ENCODE measurements around the gene TEX53.
A peak's percentile ranks its signal among the peaks of the same experiment; 100 is the strongest.

Gene TEX53

DNA sequence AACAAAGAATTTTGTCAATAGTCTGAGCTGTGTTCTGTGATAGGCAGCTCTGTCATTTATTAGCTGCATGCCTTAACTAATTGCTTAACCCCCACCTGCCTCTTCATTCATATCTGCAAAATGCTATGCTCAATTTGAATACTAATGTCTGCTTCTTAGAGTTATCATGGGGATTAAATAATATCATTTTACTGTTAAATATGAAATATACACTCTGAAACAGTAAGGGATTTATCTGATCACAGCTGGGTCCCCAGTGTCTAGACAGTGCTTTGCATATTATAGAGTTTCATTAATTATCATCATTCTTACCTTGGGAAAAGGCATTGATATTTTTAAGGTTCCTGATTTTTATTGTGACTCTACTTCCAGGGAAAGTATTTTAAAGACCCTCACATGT lies 12.4 kb upstream of the TEX53 start:
- no peak overlapping the region for H3K9ac ChIP-seq (ENCODE audit: low read length in 5 of 5)
- no peaks in the 10 kb centered on the region for H3K36me3 ChIP-seq (ENCODE audit: control insufficient read depth in 5 of 5, insufficient read depth in 5 of 5, low read length in 5 of 5)
- H3K4me3 ChIP-seq (ENCODE audit: low read depth in 1 of 5, low read length in 5 of 5) = no peak overlapping the region
- peaks cover 0 to 6% (median 0%) of the 10 kb centered on the region in 5 donors for H3K27me3 ChIP-seq (ENCODE audit: control insufficient read depth in 5 of 5, insufficient read depth in 4 of 5, low read length in 5 of 5)
- H3K9me3 ChIP-seq (ENCODE audit: control insufficient read depth in 5 of 5, low read length in 5 of 5) = peaks cover 0 to 6% (median 0%) of the 10 kb centered on the region in 5 donors
- no peak overlapping the region for H3K27ac ChIP-seq (ENCODE audit: low read depth, low read length)
- H3K4me1 ChIP-seq (ENCODE audit: control insufficient read depth in 5 of 5, insufficient read depth in 5 of 5, low read length in 5 of 5) = no peaks in the 10 kb centered on the region

DNA sequence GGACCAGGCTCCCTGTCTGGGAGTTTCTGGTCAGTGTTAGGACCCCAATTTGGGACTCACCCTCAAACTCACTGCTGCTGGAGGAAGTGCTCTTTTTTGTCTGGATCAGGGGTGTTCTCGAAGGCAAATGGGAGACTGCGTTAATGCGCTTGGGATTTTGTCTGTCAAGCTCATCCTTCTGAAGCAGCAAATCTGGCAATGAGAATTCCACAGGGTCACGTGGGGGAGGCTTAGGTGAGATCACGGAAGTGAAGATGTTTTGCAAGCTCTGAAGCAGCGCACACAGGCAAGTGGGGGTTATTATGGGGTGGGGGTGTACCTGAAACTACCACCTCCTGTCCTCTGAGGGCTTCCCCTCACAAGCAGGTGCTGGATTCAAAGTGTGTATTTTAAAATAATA lies 10.5 kb upstream of the TEX53 start:
- Histone ChIP-seq H3K27me3 (ENCODE audit: control insufficient read depth in 5 of 5, insufficient read depth in 4 of 5, low read length in 5 of 5) (peaks cover 0 to 6% (median 0%) of the 10 kb centered on the region in 5 donors), H3K4me1 (ENCODE audit: control insufficient read depth in 5 of 5, insufficient read depth in 5 of 5, low read length in 5 of 5) (no peaks in the 10 kb centered on the region), H3K4me3 (ENCODE audit: low read depth in 1 of 5, low read length in 5 of 5) (no peak overlapping the region), H3K36me3 (ENCODE audit: control insufficient read depth in 5 of 5, insufficient read depth in 5 of 5, low read length in 5 of 5) (no peaks in the 10 kb centered on the region), H3K9me3 (ENCODE audit: control insufficient read depth in 5 of 5, low read length in 5 of 5) (peaks cover 0 to 6% (median 0%) of the 10 kb centered on the region in 5 donors), H3K9ac (ENCODE audit: low read length in 5 of 5) (no peak overlapping the region), H3K27ac (ENCODE audit: low read depth, low read length) (no peak overlapping the region)

DNA sequence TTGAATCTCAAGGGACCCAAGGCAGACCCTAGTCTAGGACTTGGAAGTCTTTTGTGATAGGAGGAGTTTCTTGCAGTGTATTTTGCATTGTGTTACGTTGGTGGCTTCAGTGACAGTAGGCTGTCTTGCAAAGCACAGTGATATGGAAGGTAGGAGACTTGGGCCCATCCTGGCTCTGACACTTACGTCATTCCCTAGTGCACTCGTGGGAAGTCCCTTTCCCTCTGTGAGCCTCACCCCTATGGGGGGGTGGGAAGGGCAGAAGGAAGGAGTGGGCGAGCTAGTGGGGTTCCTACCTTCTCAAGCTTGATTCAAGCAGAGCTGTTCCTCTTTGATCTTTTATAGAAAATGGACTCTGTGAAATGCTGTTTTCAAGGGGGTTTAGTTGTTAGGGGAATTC lies 9.2 kb upstream of the TEX53 start:
- Histone ChIP-seq H3K27me3 (ENCODE audit: control insufficient read depth in 5 of 5, insufficient read depth in 4 of 5, low read length in 5 of 5) (peaks cover 0 to 6% (median 0%) of the 10 kb centered on the region in 5 donors), H3K9me3 (ENCODE audit: control insufficient read depth in 5 of 5, low read length in 5 of 5) (peaks cover 0 to 6% (median 0%) of the 10 kb centered on the region in 5 donors), H3K36me3 (ENCODE audit: control insufficient read depth in 5 of 5, insufficient read depth in 5 of 5, low read length in 5 of 5) (no peaks in the 10 kb centered on the region), H3K4me3 (ENCODE audit: low read depth in 1 of 5, low read length in 5 of 5) (no peak overlapping the region), H3K4me1 (ENCODE audit: control insufficient read depth in 5 of 5, insufficient read depth in 5 of 5, low read length in 5 of 5) (no peaks in the 10 kb centered on the region), H3K9ac (ENCODE audit: low read length in 5 of 5) (no peak overlapping the region), H3K27ac (ENCODE audit: low read depth, low read length) (no peak overlapping the region)

DNA sequence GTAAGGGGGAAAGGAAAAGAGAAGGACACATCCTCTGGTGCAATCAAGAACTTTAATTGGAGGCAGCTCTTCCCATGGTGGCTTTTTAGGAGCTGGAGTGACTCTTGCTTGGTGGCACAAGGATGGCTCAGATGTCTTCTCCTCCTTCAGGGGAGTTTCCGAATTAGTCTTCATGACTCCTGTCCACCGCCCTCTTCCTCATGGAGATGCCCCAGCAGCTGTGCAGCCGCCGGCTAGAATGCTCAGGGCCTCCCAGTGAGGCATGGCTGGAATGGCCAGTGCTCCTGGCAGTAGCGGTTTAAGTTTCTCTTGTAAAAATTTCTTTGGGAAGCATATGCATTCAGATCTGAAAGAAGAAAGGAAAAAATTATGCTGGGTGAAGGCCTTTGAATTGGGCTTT lies 8.8 kb upstream of the TEX53 start:
- Histone ChIP-seq H3K27me3 (ENCODE audit: control insufficient read depth in 5 of 5, insufficient read depth in 4 of 5, low read length in 5 of 5) (peaks cover 0 to 5% (median 0%) of the 10 kb centered on the region in 5 donors), H3K9ac (ENCODE audit: low read length in 5 of 5) (no peak overlapping the region)

DNA sequence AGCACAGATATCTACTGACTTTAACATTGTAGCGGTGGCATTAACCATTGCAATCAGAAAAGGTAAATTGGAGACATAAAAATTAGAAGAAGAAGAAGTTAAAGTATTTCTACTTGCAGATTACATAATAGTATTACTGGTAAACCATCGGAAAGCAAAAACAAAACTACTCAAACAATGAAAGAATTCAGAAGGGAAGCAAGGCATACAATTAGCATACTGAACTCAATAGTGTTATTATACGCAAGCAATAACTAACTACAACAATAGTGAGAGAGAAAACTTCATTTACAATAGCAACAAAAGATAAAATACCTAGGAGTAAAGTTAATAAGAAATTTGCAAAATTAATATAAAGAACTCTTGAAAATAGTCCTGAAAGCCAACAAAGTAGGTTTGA lies 6.6 kb upstream of the TEX53 start:
- Histone ChIP-seq H3K9me3 (ENCODE audit: control insufficient read depth in 5 of 5, low read length in 5 of 5) (no peaks in the 10 kb centered on the region), H3K27me3 (ENCODE audit: control insufficient read depth in 5 of 5, insufficient read depth in 4 of 5, low read length in 5 of 5) (peaks cover 0 to 4% (median 0%) of the 10 kb centered on the region in 5 donors), H3K9ac (ENCODE audit: low read length in 5 of 5) (no peak overlapping the region), H3K36me3 (ENCODE audit: control insufficient read depth in 5 of 5, insufficient read depth in 5 of 5, low read length in 5 of 5) (no peaks in the 10 kb centered on the region), H3K4me1 (ENCODE audit: control insufficient read depth in 5 of 5, insufficient read depth in 5 of 5, low read length in 5 of 5) (no peaks in the 10 kb centered on the region), H3K27ac (ENCODE audit: low read depth, low read length) (no peak overlapping the region), H3K4me3 (ENCODE audit: low read depth in 1 of 5, low read length in 5 of 5) (no peak overlapping the region)

More for the DNA sequence above, 8.8 kb upstream of the TEX53 start:
- no peaks in the 10 kb centered on the region for H3K36me3 ChIP-seq (ENCODE audit: control insufficient read depth in 5 of 5, insufficient read depth in 5 of 5, low read length in 5 of 5)
- no peaks in the 10 kb centered on the region for H3K4me1 ChIP-seq (ENCODE audit: control insufficient read depth in 5 of 5, insufficient read depth in 5 of 5, low read length in 5 of 5)
- H3K4me3 ChIP-seq (ENCODE audit: low read depth in 1 of 5, low read length in 5 of 5) = no peak overlapping the region
- H3K27ac ChIP-seq (ENCODE audit: low read depth, low read length) = no peak overlapping the region
- peaks cover 0 to 6% (median 0%) of the 10 kb centered on the region in 5 donors for H3K9me3 ChIP-seq (ENCODE audit: control insufficient read depth in 5 of 5, low read length in 5 of 5)

DNA sequence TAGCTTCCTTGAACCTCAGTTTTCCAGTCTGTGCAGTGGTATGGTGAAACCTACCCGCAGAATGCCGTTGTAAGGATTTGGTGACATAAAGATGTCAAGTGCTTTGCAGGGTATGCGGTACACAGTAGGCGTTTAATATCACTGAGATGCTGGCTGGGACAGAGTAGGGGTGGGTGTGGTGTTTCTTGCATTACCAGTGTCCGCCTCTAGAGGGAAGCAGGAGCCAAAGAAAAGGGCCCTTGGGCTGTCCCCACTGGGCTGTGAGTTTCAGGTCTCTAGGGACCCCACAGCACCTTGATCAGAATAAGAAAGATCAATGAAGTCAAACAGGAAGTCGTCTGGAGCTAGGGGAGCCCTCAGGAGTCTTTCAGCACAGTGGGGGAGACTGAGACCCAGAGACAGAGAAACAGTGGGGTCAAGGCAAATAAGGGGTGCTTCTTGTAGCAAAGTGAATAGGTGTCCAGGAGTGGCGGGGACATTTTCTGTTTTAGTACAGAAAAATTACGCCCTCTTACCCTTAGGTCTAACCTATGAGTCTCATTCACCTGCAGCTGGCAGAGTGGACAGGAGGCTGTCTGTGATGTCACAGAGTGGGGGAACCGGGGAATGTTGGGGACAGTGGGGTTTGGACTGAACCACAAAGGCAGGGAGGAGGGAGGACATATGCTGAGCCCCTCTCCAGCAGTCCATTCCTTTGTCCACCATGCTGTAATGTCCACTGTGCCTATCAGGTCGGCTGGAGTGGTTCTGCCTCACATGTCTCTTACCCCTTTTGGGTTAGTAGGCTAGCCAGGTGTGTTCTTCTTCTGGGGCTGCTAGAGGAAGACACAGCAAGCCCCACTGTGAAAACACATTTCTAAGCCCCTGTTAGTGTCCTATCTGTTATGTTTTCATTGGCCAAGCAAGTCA lies 4.7 kb upstream of the TEX53 start:
- no peak overlapping the region for H3K9ac ChIP-seq (ENCODE audit: low read length in 5 of 5)
- H3K36me3 ChIP-seq (ENCODE audit: control insufficient read depth in 5 of 5, insufficient read depth in 5 of 5, low read length in 5 of 5) = no peaks in the 10 kb centered on the region
- no peak overlapping the region for H3K4me3 ChIP-seq (ENCODE audit: low read depth in 1 of 5, low read length in 5 of 5)
- no peaks in the 10 kb centered on the region for H3K9me3 ChIP-seq (ENCODE audit: control insufficient read depth in 5 of 5, low read length in 5 of 5)
- peaks cover 0 to 2% (median 0%) of the 10 kb centered on the region in 5 donors for H3K27me3 ChIP-seq (ENCODE audit: control insufficient read depth in 5 of 5, insufficient read depth in 4 of 5, low read length in 5 of 5)
- no peaks in the 10 kb centered on the region for H3K4me1 ChIP-seq (ENCODE audit: control insufficient read depth in 5 of 5, insufficient read depth in 5 of 5, low read length in 5 of 5)
- H3K27ac ChIP-seq (ENCODE audit: low read depth, low read length) = no peak overlapping the region

DNA sequence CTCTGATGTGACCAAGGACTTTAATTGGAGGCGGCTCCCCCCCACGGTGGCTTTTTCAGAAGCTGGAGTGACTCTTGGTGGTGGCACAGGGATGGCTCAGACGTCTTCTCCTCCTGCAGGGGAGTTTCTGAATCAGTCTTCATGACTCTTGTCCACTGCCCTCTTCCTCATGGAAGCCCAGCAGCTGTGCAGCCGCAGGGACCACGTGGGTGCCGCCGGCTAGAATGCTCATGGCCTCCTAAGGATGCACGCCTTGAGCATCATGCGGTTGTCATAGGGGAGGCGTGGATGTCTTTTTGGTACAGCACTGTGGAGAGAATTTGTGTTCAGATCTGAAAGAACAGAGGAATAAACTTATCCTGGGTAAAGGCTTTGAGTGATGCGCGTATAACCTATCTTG lies 1.3 kb downstream of the TEX53 start:
- Histone ChIP-seq H3K27me3 (ENCODE audit: control insufficient read depth in 5 of 5, insufficient read depth in 4 of 5, low read length in 5 of 5) (no peaks in the 10 kb centered on the region), H3K36me3 (ENCODE audit: control insufficient read depth in 5 of 5, insufficient read depth in 5 of 5, low read length in 5 of 5) (no peaks in the 10 kb centered on the region), H3K9ac (ENCODE audit: low read length in 5 of 5) (no peak overlapping the region), H3K4me1 (ENCODE audit: control insufficient read depth in 5 of 5, insufficient read depth in 5 of 5, low read length in 5 of 5) (peaks cover 2 to 9% (median 4%) of the 10 kb centered on the region in 5 donors), H3K4me3 (ENCODE audit: low read depth in 1 of 5, low read length in 5 of 5) (no peak overlapping the region), H3K27ac (ENCODE audit: low read depth, low read length) (no peak overlapping the region), H3K9me3 (ENCODE audit: control insufficient read depth in 5 of 5, low read length in 5 of 5) (no peaks in the 10 kb centered on the region)

DNA sequence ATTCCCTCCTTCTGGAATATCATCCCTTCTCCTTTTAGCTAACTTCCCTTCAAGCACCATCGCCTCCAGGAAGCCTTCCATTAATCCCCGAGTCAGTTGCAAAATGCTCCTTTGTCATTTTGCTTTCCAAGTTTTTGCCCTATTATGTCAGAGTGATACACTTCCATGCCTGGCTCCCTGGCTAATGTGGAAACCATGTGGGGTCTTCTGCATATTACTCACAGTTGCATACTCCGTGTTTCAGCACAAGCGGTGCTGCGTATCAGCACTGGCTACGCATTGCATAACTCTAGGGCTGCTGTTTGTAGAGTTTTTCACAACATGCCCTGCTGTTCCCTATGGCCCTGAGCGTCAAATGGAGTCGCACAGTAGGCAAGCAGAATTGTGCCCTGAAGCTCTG lies 1.9 kb downstream of the TEX53 start:
- H3K4me3 ChIP-seq (ENCODE audit: low read depth in 1 of 5, low read length in 5 of 5) = no peak overlapping the region
- no peaks in the 10 kb centered on the region for H3K36me3 ChIP-seq (ENCODE audit: control insufficient read depth in 5 of 5, insufficient read depth in 5 of 5, low read length in 5 of 5)
- peaks cover 2 to 9% (median 4%) of the 10 kb centered on the region in 5 donors for H3K4me1 ChIP-seq (ENCODE audit: control insufficient read depth in 5 of 5, insufficient read depth in 5 of 5, low read length in 5 of 5)
- no peak overlapping the region for H3K27ac ChIP-seq (ENCODE audit: low read depth, low read length)
- no peaks in the 10 kb centered on the region for H3K9me3 ChIP-seq (ENCODE audit: control insufficient read depth in 5 of 5, low read length in 5 of 5)
- no peak overlapping the region for H3K9ac ChIP-seq (ENCODE audit: low read length in 5 of 5)
- H3K27me3 ChIP-seq (ENCODE audit: control insufficient read depth in 5 of 5, insufficient read depth in 4 of 5, low read length in 5 of 5) = no peaks in the 10 kb centered on the region

DNA sequence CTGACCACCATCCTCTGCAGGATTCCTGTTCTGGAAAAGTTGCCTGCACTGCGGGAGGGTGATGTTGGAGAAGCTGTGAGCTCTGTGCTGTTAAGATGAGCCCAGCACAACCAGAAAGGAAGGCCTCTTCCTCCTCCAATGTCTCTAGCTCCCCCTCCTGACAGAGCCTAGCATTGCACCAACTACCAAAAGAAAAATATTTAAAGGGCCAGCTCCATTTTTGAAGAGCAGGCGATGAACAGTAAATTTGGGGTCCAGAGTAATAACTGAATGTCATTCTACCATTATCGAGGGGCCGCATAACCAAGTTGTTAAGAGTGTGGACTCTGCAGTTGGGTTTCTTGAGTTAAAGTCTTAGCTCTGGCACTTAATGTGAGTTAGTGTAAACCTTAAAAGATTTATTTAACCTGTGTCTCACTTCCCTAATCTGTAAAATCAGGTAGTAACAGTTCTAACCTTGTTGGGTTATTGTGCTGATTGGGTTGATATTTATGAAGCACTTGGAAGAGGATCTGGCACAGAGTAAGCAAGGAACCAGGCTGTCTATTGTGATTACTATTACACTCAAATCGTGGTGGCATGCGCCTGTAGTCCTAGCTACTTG lies 3.9 kb downstream of the TEX53 start:
- Histone ChIP-seq H3K27me3 (ENCODE audit: control insufficient read depth in 5 of 5, insufficient read depth in 4 of 5, low read length in 5 of 5) (no peaks in the 10 kb centered on the region), H3K9ac (ENCODE audit: low read length in 5 of 5) (peak overlapping the region in 1 of 5 donors; percentile 21), H3K4me3 (ENCODE audit: low read depth in 1 of 5, low read length in 5 of 5) (no peak overlapping the region), H3K36me3 (ENCODE audit: control insufficient read depth in 5 of 5, insufficient read depth in 5 of 5, low read length in 5 of 5) (peaks cover 0 to 4% (median 0%) of the 10 kb centered on the region in 5 donors), H3K4me1 (ENCODE audit: control insufficient read depth in 5 of 5, insufficient read depth in 5 of 5, low read length in 5 of 5) (peaks cover 2 to 9% (median 4%) of the 10 kb centered on the region in 5 donors), H3K9me3 (ENCODE audit: control insufficient read depth in 5 of 5, low read length in 5 of 5) (no peaks in the 10 kb centered on the region), H3K27ac (ENCODE audit: low read depth, low read length) (peak overlapping the region; percentile 20)

Data from subcutaneous abdominal adipose tissue (tissue), 5 donors.